ENCODE data around the gene ANK2.
A peak's percentile ranks its signal among the peaks of the same experiment; 100 is the strongest.

The ANK2 gene

DNA sequence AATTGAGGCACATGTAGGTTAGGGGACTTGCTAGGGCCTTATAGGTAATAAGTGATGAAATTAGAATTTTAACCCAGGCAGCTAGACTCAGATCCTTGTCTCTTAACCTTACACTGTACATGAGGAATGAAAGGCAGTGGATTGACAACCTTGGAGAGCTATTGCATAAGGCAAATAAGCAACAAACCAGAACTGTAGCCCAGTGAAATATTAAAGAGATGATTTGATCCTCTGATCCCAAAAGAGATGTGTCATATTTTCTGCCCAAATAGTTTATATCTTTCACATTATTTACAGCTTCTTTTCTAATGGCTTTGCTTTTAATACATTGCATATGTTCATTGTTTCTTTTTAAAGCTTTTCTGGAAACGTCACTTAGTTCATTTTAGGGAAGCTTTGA, 252.6 kb downstream of the ANK2 start:
- H3K4me3 ChIP-seq (ENCODE audit: low read depth, low read length): no peak overlapping the region
- H3K27ac ChIP-seq (ENCODE audit: low read depth, low read length): no peak overlapping the region
- H3K79me2 ChIP-seq (ENCODE audit: control insufficient read depth, insufficient read depth, low read length, unreplicated experiment): no peaks in the 10 kb centered on the region
- H3K4me1 ChIP-seq (ENCODE audit: control insufficient read depth, insufficient read depth, low read length, unreplicated experiment): peaks cover 12% of the 10 kb centered on the region
- no peaks in the 10 kb centered on the region for H3K36me3 ChIP-seq (ENCODE audit: insufficient read depth, low read length)
- H2AFZ ChIP-seq (ENCODE audit: low read length, unreplicated experiment): no peak overlapping the region
- H3K27me3 ChIP-seq (ENCODE audit: insufficient read depth, low read length): no peaks in the 10 kb centered on the region

DNA sequence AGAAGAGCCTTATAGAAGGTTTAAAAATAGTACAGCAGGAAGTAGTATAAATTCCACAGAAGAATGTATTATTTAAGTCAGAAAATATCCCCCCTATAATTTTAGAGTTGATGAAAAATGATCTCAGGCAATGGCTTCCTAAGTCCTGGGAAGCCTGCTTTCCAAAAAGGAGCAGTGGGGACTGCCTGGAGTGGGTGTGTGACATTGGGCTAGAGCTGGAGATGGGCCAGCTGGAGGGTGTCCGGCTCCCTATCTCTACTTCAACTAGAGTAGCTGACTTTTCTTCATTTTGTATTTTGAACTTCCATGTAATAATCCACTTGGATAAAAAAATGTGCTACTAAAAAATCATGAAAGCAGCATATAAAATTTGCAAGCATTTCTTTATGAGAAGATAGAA, 253.9 kb downstream of the ANK2 start:
- Histone ChIP-seq H3K27ac (ENCODE audit: low read depth, low read length) (no peak overlapping the region), H3K79me2 (ENCODE audit: control insufficient read depth, insufficient read depth, low read length, unreplicated experiment) (no peaks in the 10 kb centered on the region), H3K27me3 (ENCODE audit: insufficient read depth, low read length) (no peaks in the 10 kb centered on the region), H3K4me3 (ENCODE audit: low read depth, low read length) (no peak overlapping the region), H3K4me1 (ENCODE audit: control insufficient read depth, insufficient read depth, low read length, unreplicated experiment) (peaks cover 20% of the 10 kb centered on the region), H2AFZ (ENCODE audit: low read length, unreplicated experiment) (no peak overlapping the region), H3K36me3 (ENCODE audit: insufficient read depth, low read length) (no peaks in the 10 kb centered on the region)

DNA sequence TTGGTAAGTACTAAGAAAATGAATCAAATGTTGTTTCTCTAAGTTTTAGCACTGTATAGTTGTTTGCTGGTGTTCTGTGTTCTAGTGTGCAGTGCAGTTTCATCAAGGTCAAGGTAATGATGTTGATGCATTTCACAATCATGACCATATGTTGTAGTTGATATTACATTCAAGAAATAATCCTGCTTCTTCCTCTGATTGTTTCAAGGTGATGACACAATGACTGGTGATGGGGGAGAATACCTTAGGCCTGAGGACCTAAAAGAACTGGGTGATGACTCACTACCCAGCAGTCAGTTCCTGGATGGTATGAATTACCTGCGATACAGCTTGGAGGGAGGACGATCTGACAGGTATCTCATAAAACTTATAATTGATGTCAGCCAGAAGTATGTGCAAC, 261.6 kb downstream of the ANK2 start:
- H3K27me3 ChIP-seq (ENCODE audit: insufficient read depth, low read length): no peaks in the 10 kb centered on the region
- no peak overlapping the region for H2AFZ ChIP-seq (ENCODE audit: low read length, unreplicated experiment)
- H3K4me1 ChIP-seq (ENCODE audit: control insufficient read depth, insufficient read depth, low read length, unreplicated experiment): peaks cover 12% of the 10 kb centered on the region
- H3K4me3 ChIP-seq (ENCODE audit: low read depth, low read length): no peak overlapping the region
- H3K36me3 ChIP-seq (ENCODE audit: insufficient read depth, low read length): no peaks in the 10 kb centered on the region
- no peak overlapping the region for H3K27ac ChIP-seq (ENCODE audit: low read depth, low read length)
- H3K79me2 ChIP-seq (ENCODE audit: control insufficient read depth, insufficient read depth, low read length, unreplicated experiment): no peaks in the 10 kb centered on the region

DNA sequence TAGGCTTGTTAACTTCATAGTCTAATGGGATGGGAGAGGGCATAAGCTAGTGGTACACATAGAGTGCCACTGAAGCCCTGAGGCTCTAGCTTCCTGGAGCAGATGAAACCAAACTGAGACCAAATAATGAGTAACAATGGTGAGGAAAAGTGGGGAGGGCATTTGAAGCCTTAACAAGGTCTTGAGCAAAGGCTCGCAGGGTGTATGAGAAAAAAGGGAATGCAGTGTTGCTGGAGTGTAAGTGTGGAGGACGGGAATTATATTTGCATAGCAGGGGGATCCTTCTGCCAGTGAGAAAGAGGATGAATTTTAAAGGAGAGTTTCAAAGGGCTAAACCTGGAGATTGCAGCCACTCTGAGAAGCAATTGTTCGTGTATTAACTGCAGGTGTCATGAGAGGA, 263.1 kb downstream of the ANK2 start:
- no peak overlapping the region for H2AFZ ChIP-seq (ENCODE audit: low read length, unreplicated experiment)
- H3K27ac ChIP-seq (ENCODE audit: low read depth, low read length): no peak overlapping the region
- H3K27me3 ChIP-seq (ENCODE audit: insufficient read depth, low read length): no peaks in the 10 kb centered on the region
- H3K4me1 ChIP-seq (ENCODE audit: control insufficient read depth, insufficient read depth, low read length, unreplicated experiment): peaks cover 3% of the 10 kb centered on the region
- H3K36me3 ChIP-seq (ENCODE audit: insufficient read depth, low read length): no peaks in the 10 kb centered on the region
- H3K4me3 ChIP-seq (ENCODE audit: low read depth, low read length): no peak overlapping the region
- no peaks in the 10 kb centered on the region for H3K79me2 ChIP-seq (ENCODE audit: control insufficient read depth, insufficient read depth, low read length, unreplicated experiment)

DNA sequence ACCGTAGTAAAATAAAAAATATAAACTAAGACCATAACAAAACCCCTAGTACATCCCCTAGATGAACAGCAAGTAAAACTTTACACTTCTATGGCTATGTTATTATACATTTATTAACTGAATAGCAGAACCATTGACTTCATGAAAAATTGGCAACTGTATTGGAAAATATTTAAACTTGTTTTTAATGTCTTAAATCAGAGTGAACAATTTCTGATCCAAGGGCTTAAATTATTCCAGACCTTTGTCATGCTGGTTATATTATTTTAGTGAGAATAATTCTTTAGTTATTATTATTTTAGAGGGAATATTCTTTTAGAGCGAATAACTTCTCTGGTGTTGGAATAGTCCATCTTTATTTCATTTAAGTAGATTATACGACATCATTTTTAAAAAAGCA, 265.0 kb downstream of the ANK2 start:
- Histone ChIP-seq H3K27me3 (ENCODE audit: insufficient read depth, low read length) (no peaks in the 10 kb centered on the region), H3K27ac (ENCODE audit: low read depth, low read length) (no peak overlapping the region), H3K79me2 (ENCODE audit: control insufficient read depth, insufficient read depth, low read length, unreplicated experiment) (no peaks in the 10 kb centered on the region), H3K4me3 (ENCODE audit: low read depth, low read length) (no peak overlapping the region), H3K4me1 (ENCODE audit: control insufficient read depth, insufficient read depth, low read length, unreplicated experiment) (no peaks in the 10 kb centered on the region), H2AFZ (ENCODE audit: low read length, unreplicated experiment) (no peak overlapping the region), H3K36me3 (ENCODE audit: insufficient read depth, low read length) (no peaks in the 10 kb centered on the region)

DNA sequence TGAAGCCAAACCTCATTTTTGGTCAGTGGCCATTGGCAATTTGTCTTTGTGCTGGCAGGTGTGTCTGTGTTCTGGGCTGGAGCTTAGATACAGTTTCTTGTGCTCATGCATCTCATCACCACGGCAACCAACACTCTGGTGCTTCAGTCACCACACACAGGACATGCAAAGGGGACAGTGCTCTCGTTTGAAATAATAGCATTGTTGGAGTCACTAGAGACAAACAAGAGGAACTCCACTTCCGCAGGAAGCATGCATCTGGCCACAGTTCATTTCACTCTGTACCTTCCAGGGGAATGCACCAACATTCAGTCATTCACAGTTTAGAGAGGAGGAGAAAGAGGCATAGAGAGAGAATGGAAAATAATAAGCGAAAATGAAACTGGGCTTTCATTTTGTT, 267.4 kb downstream of the ANK2 start:
- no peaks in the 10 kb centered on the region for H3K79me2 ChIP-seq (ENCODE audit: control insufficient read depth, insufficient read depth, low read length, unreplicated experiment)
- peak overlapping the region; percentile 16 for H2AFZ ChIP-seq (ENCODE audit: low read length, unreplicated experiment)
- no peaks in the 10 kb centered on the region for H3K27me3 ChIP-seq (ENCODE audit: insufficient read depth, low read length)
- no peak overlapping the region for H3K27ac ChIP-seq (ENCODE audit: low read depth, low read length)
- H3K4me3 ChIP-seq (ENCODE audit: low read depth, low read length): peak overlapping the region; percentile 13; the same call in 1 of the 2 replicates
- no peaks in the 10 kb centered on the region for H3K4me1 ChIP-seq (ENCODE audit: control insufficient read depth, insufficient read depth, low read length, unreplicated experiment)
- H3K36me3 ChIP-seq (ENCODE audit: insufficient read depth, low read length): no peaks in the 10 kb centered on the region

DNA sequence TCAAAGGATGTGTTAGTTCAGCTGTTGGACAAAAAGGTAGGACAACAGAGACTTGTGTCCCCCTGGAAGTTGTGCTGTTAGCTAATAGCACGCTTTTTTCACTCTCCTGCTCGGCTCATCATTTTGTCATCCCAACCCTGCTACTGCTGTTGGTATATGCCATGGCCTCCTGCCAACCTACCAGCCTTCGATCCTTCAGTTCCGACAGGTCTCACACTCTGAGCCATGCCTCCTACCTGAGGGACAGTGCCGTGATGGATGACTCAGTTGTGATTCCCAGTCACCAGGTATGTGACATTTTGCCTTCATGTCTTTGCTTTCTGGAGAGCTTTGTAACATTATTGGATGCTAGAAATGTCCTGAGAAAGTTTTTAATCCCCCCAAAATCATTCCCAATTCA, 268.1 kb downstream of the ANK2 start:
- Histone ChIP-seq H3K27me3 (ENCODE audit: insufficient read depth, low read length) (no peaks in the 10 kb centered on the region), H3K79me2 (ENCODE audit: control insufficient read depth, insufficient read depth, low read length, unreplicated experiment) (no peaks in the 10 kb centered on the region), H2AFZ (ENCODE audit: low read length, unreplicated experiment) (peak overlapping the region; percentile 16), H3K27ac (ENCODE audit: low read depth, low read length) (no peak overlapping the region), H3K36me3 (ENCODE audit: insufficient read depth, low read length) (no peaks in the 10 kb centered on the region), H3K4me3 (ENCODE audit: low read depth, low read length) (no peak overlapping the region; the same call in 1 of the 2 replicates), H3K4me1 (ENCODE audit: control insufficient read depth, insufficient read depth, low read length, unreplicated experiment) (no peaks in the 10 kb centered on the region)

DNA sequence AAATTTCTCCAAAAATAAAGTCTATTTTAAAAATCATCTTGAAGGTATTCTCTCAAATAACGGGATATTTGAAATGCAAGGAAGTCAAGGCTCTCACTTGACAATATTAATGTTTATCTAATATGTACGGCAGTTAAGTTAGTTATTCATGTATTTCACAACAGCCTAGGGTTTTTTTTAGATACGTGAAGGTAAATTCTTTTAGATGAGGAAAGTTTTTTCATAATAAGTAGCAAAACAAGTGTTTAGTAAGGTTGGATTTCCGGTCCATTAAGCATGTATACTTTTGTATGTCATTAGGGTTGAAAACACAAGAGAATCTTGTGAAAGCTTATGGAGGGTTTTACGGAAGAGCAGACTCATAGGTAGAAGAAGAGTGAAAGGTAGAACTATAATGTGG, 273.3 kb downstream of the ANK2 start:
- peaks cover 3% of the 10 kb centered on the region for H3K4me1 ChIP-seq (ENCODE audit: control insufficient read depth, insufficient read depth, low read length, unreplicated experiment)
- H3K36me3 ChIP-seq (ENCODE audit: insufficient read depth, low read length): no peaks in the 10 kb centered on the region
- H3K79me2 ChIP-seq (ENCODE audit: control insufficient read depth, insufficient read depth, low read length, unreplicated experiment): no peaks in the 10 kb centered on the region
- no peak overlapping the region for H3K27ac ChIP-seq (ENCODE audit: low read depth, low read length)
- H3K4me3 ChIP-seq (ENCODE audit: low read depth, low read length): no peak overlapping the region
- no peaks in the 10 kb centered on the region for H3K27me3 ChIP-seq (ENCODE audit: insufficient read depth, low read length)
- H2AFZ ChIP-seq (ENCODE audit: low read length, unreplicated experiment): no peak overlapping the region

DNA sequence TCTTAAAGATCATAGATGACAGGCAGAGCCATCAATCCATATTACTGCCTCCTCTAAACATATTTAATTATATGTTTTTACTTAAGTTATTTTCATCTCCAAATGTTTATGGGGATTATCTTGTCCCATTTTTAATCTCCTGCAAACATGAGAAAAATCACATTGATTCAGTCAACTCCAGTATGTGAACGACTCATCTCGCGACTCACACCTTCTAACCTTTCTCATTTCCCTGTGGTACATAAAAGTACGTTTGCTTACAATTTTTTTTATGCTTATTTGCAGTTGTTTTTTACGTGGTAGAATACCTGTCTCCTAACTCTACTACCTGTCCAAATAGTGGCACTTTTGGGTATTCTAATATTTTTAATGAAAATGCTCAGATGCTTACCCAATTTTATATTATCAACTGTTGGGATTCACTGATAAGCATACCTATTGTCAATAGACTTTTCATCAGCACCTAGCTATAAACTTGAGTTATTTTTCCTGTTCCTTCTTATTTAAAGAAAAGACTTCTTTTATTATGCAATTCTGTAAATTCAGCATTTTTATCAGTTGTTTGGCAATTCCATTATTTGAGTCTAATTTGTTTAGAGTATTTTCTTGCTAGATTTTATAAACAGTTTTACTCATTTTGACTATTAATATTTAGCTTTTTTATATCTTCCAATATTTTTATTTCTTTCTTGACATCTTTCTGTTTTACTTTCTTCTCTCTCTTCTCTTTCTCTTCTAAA, 276.6 kb downstream of the ANK2 start:
- Histone ChIP-seq H3K79me2 (ENCODE audit: control insufficient read depth, insufficient read depth, low read length, unreplicated experiment) (no peaks in the 10 kb centered on the region), H3K4me3 (ENCODE audit: low read depth, low read length) (no peak overlapping the region), H3K4me1 (ENCODE audit: control insufficient read depth, insufficient read depth, low read length, unreplicated experiment) (peaks cover 3% of the 10 kb centered on the region), H3K27me3 (ENCODE audit: insufficient read depth, low read length) (no peaks in the 10 kb centered on the region), H3K36me3 (ENCODE audit: insufficient read depth, low read length) (no peaks in the 10 kb centered on the region), H2AFZ (ENCODE audit: low read length, unreplicated experiment) (no peak overlapping the region), H3K27ac (ENCODE audit: low read depth, low read length) (no peak overlapping the region)

DNA sequence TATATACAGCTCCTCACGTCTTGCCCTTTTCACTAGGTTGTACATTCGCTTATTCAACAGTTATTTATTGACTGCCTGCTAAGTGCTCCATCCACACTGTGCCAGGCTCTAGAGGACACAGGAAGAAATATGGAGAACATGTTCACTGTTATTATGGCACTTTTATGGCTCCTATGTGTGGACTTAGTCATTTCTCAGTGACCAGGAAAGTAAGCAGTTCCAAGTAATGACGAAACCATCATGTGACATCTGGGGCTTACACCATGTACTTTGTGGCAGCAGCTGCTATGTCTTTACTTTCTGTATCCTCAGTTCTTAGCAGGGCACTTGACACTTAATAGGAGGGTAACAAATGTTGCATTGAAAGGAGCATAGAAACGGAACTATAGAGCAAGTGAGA, 278.0 kb downstream of the ANK2 start:
- peaks cover 3% of the 10 kb centered on the region for H3K4me1 ChIP-seq (ENCODE audit: control insufficient read depth, insufficient read depth, low read length, unreplicated experiment)
- H3K79me2 ChIP-seq (ENCODE audit: control insufficient read depth, insufficient read depth, low read length, unreplicated experiment): no peaks in the 10 kb centered on the region
- H3K27ac ChIP-seq (ENCODE audit: low read depth, low read length): no peak overlapping the region
- H3K4me3 ChIP-seq (ENCODE audit: low read depth, low read length): no peak overlapping the region
- H2AFZ ChIP-seq (ENCODE audit: low read length, unreplicated experiment): no peak overlapping the region
- no peaks in the 10 kb centered on the region for H3K36me3 ChIP-seq (ENCODE audit: insufficient read depth, low read length)
- H3K27me3 ChIP-seq (ENCODE audit: insufficient read depth, low read length): no peaks in the 10 kb centered on the region

DNA sequence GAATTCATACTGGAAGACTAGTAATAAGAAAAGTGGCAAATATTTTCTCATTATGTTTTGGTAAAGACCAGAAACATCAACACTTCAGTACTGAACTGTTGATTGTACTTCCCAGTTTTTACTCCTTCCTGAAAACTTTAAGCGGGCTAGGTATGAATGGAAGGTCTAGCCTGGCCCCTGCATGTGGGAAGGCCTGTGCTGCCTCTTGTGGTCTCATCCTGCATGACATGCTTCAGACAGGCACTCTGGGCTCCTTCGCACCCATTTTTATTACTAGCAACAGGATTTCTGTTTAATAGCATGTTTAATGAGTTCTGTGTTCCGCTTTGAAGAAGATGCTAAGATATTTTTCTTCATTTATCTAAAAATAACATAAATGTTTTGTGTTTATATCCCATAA, 279.1 kb downstream of the ANK2 start:
- Histone ChIP-seq H3K4me1 (ENCODE audit: control insufficient read depth, insufficient read depth, low read length, unreplicated experiment) (peaks cover 3% of the 10 kb centered on the region), H2AFZ (ENCODE audit: low read length, unreplicated experiment) (no peak overlapping the region)

More for the DNA sequence above, 279.1 kb downstream of the ANK2 start:
- Histone ChIP-seq H3K36me3 (ENCODE audit: insufficient read depth, low read length) (no peaks in the 10 kb centered on the region), H3K27me3 (ENCODE audit: insufficient read depth, low read length) (no peaks in the 10 kb centered on the region), H3K27ac (ENCODE audit: low read depth, low read length) (no peak overlapping the region), H3K4me3 (ENCODE audit: low read depth, low read length) (no peak overlapping the region), H3K79me2 (ENCODE audit: control insufficient read depth, insufficient read depth, low read length, unreplicated experiment) (no peaks in the 10 kb centered on the region)

All from ACC112 (cell line).